SK-N-MC (cell line): Measurements from ENCODE around the gene VIT.

Experiments
- EZH2 ChIP-seq: fragments of 200-600 bp; sonication (generic); IDR thresholded peaks from one replicate; pipeline ENCODE4 v1.6.1; 2017; ENCODE audit warnings: antibody characterized with exemption
- POLR2AphosphoS5 ChIP-seq: IDR thresholded peaks from 2 replicates; pipeline ENCODE4 v1.6.1; 2012; ENCODE audit warnings: mild to moderate bottlenecking, low read depth, low read length, borderline replicate concordance

DNA sequence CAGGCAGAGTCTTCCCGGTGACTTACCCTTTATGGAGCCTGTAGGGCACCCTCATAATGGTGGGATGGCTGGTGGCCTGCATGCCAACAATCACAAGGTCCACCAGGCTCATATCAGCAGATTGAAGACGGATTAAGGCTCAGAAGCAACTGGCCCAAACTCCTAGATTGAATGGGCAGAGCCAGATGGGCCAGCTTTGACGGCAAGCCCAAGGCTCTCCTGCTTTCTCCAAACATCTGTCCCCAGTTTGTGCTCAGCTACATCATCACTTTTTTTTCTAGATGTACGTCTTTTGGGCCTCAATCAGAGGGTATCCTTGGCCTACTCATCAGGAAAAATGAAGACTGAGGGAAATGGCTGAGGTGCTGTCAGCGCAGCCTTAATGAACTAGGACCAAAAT, 114.6 kb downstream of the VIT start:
- TF ChIP-seq POLR2AphosphoS5 (no peak), EZH2 (no peak)
